HG02885 (cell line): ENCODE measurements around the gene CAPN3.

Source experiments
- ATAC-seq: cut with Tn5 transposase; IDR thresholded peaks from one replicate; pipeline ENCODE4 v1.9.1; 2021; ENCODE audit warnings: mild to moderate bottlenecking; ENCODE audit not compliant: unreplicated experiment, poor library complexity

CAPN3 gene

DNA sequence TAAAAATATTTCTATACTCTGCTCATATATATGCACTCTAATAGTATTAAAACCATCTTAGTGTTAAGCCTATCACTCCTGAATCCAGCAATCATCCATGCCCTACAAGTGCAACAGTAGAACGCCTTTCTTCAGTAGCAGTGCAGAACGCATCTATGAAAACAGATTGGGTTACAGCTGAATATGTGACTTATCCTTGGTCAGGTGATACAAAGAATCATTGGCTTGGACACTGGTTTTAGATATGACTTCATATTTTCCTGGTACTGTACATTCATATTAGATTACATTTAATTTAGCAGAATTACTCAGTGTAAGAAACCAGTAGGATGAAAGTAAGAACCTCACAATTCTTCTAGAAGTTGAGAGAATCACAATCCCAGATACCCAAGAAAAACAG is 88.3 kb downstream of the CAPN3 start:
- ATAC-seq: no peak

GRCh38 chr15:42448281-42448680 is 89.0 kb downstream of the CAPN3 start:
- no peak for ATAC-seq

- ATAC-seq: no peak
Observed at GRCh38 chr15:42449770-42450424, 90.6 kb downstream of the CAPN3 start.

DNA sequence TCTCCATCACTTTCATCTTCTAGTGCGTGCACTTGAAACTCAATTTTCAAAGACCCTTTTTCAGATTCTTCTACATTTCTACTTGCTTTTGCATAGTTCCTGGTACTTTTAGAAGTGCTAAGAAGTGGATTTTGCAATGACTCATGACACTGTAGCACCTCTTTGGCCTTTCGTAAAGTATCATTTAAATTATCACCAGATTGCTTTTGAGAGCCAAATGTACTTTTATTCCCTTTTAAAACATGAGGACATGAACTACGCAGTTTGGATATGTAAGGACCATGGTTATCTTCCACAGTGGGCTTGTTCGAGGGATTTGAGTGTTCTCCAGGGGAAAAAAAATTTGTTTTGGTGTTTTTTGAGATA is 91.1 kb downstream of the CAPN3 start:
- no peak for ATAC-seq

GRCh38 chr15:42453826-42454225 is 94.5 kb downstream of the CAPN3 start:
- ATAC-seq: no peak

DNA sequence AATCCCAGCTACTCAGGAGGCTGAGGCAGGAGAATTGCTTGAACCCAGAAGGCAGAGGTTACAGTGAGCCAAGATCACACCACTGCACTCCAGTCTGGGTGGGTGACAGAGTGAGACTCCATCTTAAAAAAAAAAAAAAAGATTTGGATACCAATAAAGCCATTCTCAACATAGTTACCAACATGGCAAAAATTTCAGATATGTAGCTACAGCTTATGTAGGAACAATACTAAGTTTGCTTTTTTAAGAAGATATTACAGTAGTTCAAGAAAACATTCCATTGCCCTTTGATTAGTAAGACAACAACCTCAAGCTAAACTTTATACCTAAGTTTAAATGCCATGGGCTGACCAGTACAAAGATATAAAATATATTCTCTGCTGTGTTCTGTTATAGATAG is 97.2 kb downstream of the CAPN3 start:
- ATAC-seq: no peak

DNA sequence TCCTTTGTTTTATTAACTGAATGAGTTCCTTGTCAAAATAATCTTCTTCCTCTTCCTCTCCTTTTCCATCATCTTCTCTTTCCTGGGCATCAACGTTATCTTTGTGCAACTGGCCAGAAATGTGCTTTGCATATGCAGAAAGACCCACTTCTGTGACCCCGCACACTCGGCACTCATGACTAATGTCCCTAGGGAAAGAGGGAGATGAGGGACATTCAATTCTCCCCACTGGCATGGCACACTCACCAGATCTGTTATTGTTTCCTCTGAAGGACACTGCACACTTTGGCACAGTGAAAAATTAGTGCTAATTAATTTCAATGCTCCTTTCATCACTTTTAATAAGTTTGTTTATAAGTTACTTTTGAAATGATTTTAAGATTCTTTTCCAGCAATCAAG is 97.7 kb downstream of the CAPN3 start:
- ATAC-seq: no peak

- ATAC-seq: peak; percentile 52
Observed at GRCh38 chr15:42457445-42458442, 98.4 kb downstream of the CAPN3 start.

DNA sequence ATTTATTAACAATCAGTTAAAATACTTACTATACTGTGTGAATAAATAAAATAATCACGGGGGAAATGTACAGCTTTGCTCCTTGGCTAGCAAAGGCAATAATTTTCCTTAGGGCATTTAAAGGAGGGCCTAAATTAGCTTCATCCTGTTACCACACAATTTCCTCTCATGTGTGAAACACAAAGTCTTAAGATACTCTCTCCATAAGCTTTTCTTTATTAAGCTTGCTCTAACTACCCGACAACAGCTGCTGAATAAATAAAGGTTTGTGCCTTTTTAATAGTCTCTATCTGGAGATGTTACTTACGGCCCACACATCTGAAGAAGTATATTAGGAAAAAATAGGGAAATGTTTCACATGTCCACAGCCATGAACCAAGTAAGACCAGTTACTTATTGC is 102.0 kb downstream of the CAPN3 start:
- no peak for ATAC-seq
